Activated CD4-positive, alpha-beta T cell treated with anti-CD3 and anti-CD28 coated beads, Interleukin-2, amount 10 ng/mL, durations not matched to agents 24 days and 14 days (primary cell): ENCODE measurements around the gene PIP4P1. TPM values are rescaled to one million over a fixed set of nuclear protein-coding genes. Genes with fewer than 3 reads are reported as not detected.

ENCODE experiments used
- DNase-seq: peaks from one replicate; pipeline ENCODE4 v3.0.0; 2022
- H3K27ac Mint-ChIP-seq: one replicate; pipeline ENCODE4 v1.8.0; 2022; ENCODE audit warnings: mild to moderate bottlenecking, mixed read lengths
- H3K27me3 Mint-ChIP-seq: one replicate; pipeline ENCODE4 v1.8.0; 2022; ENCODE audit warnings: mixed read lengths
- H3K36me3 Mint-ChIP-seq: one replicate; pipeline ENCODE4 v1.8.0; 2022; ENCODE audit warnings: low read depth, mild to moderate bottlenecking, mixed read lengths
- H3K4me1 Mint-ChIP-seq: one replicate; pipeline ENCODE4 v1.8.0; 2021; ENCODE audit warnings: mixed read lengths
- H3K4me3 Mint-ChIP-seq: one replicate; pipeline ENCODE4 v1.8.0; 2022; ENCODE audit warnings: mild to moderate bottlenecking, moderate library complexity, mixed read lengths
- H3K9me3 Mint-ChIP-seq: one replicate; pipeline ENCODE4 v1.8.0; 2021; ENCODE audit warnings: mixed read lengths
- intact Hi-C: fragments of 100-400 bp; cut with micrococcal nuclease; formaldehyde crosslinking; loops from one replicate; pipeline ENCODE4 v1.15.1; 2023
- total RNA-seq: library from RNA; stranded (reverse); gene quantifications from 2 replicates; pipeline ENCODE4 v1.2.3, GENCODE V29; 2022

Gene PIP4P1
- total RNA-seq, 1 donor from 2014 or later = 29.5 TPM

- Mint-ChIP-seq H3K4me3 (peak overlapping the region; percentile 55), H3K27me3 (no peaks in the 10 kb centered on the region), H3K27ac (peak overlapping the region; percentile 73), H3K4me1 (peaks cover 51% of the 10 kb centered on the region), H3K9me3 (no peaks in the 10 kb centered on the region), H3K36me3 (no peaks in the 10 kb centered on the region)
- intact Hi-C loops = no loop called here
- DNase-seq = peak; percentile 76
These were observed 28.1 kb upstream of the PIP4P1 start for GRCh38 chr14:20489093-20489994.

GRCh38 chr14:20487396-20487725 lies 26.1 kb upstream of the PIP4P1 start:
- no peak overlapping the region for H3K27ac Mint-ChIP-seq
- H3K36me3 Mint-ChIP-seq = no peaks in the 10 kb centered on the region
- intact Hi-C loops = no loop called here
- H3K27me3 Mint-ChIP-seq = no peaks in the 10 kb centered on the region
- no peak for DNase-seq
- H3K4me1 Mint-ChIP-seq = peaks cover 43% of the 10 kb centered on the region
- no peaks in the 10 kb centered on the region for H3K9me3 Mint-ChIP-seq
- H3K4me3 Mint-ChIP-seq = no peak overlapping the region

DNA sequence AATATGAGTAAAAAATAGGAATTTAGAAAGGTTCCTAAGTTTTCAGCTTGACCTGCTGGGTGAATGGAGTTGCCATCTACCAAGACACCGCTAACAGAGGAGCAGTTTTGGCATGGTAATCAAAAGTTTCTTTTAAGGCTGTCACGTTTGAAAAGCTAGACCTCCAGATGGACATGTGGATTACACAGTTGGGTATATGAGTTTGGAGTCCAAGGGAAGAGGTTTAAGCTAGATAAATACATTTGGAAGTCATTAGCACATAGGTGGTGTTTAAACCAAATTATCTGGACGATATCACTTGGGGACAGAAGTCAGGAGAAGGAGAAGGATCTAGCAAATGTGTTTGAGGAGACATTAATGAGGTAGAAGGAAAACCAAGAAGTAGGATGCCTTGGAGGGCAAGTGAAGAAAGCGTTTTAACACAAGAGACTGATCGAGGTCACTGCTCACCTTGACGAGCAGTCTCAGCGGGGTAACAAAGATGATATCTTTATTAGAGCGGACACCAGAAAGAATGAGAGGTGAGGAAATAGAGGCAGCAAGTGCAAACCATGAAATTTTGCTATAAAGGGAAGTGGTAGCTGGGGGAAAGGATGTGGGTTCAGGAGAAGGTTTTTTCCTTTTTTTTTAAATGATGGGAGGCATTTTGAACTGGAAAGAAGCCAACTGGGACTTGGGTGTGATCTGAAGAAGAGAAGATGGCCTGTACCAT lies 25.6 kb upstream of the PIP4P1 start:
- intact Hi-C loops = no loop called here
- peak overlapping the region; percentile 1 for H3K4me3 Mint-ChIP-seq
- H3K9me3 Mint-ChIP-seq = no peaks in the 10 kb centered on the region
- no peaks in the 10 kb centered on the region for H3K36me3 Mint-ChIP-seq
- H3K4me1 Mint-ChIP-seq = peaks cover 41% of the 10 kb centered on the region
- DNase-seq = no peak
- no peaks in the 10 kb centered on the region for H3K27me3 Mint-ChIP-seq
- H3K27ac Mint-ChIP-seq = no peak overlapping the region

GRCh38 chr14:20485900-20486299 lies 24.7 kb upstream of the PIP4P1 start:
- DNase-seq = no peak
- no peaks in the 10 kb centered on the region for H3K9me3 Mint-ChIP-seq
- no peaks in the 10 kb centered on the region for H3K36me3 Mint-ChIP-seq
- H3K4me3 Mint-ChIP-seq = no peak overlapping the region
- peaks cover 35% of the 10 kb centered on the region for H3K4me1 Mint-ChIP-seq
- intact Hi-C loops = no loop called here
- no peak overlapping the region for H3K27ac Mint-ChIP-seq
- no peaks in the 10 kb centered on the region for H3K27me3 Mint-ChIP-seq

- H3K27ac Mint-ChIP-seq = no peak overlapping the region
- no peaks in the 10 kb centered on the region for H3K9me3 Mint-ChIP-seq
- H3K4me3 Mint-ChIP-seq = no peak overlapping the region
- intact Hi-C loops = no loop called here
- no peaks in the 10 kb centered on the region for H3K27me3 Mint-ChIP-seq
- H3K4me1 Mint-ChIP-seq = peaks cover 15% of the 10 kb centered on the region
- DNase-seq = no peak
- H3K36me3 Mint-ChIP-seq = peaks cover 14% of the 10 kb centered on the region
These were observed 21.1 kb upstream of the PIP4P1 start for GRCh38 chr14:20482382-20482781.

DNA sequence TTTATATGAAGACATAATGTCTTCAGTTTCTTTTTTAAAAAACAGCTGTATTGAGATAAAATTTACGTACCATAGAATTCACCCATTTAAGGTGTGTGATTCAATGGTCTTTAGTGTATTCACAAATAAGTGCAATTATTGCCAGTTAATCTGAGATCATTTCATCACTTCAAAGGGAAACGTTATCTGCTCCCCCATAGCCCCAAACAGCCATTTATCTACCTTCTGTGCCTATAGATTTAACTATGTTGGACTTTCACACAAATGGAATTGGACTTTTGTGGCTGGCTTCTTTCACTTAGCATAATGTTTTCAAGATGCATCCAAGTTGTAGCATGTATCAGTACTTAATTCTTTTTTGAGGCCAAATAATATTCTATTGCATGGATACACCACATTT lies 17.7 kb upstream of the PIP4P1 start:
- Mint-ChIP-seq H3K9me3 (no peaks in the 10 kb centered on the region), H3K4me3 (no peak overlapping the region), H3K27me3 (no peaks in the 10 kb centered on the region), H3K4me1 (peaks cover 33% of the 10 kb centered on the region), H3K36me3 (peaks cover 49% of the 10 kb centered on the region), H3K27ac (no peak overlapping the region)
- intact Hi-C loops = no loop called here
- no peak for DNase-seq

GRCh38 chr14:20477211-20477876 lies 16.1 kb upstream of the PIP4P1 start:
- peaks cover 41% of the 10 kb centered on the region for H3K4me1 Mint-ChIP-seq
- peak; percentile 74 for DNase-seq
- intact Hi-C loops = no loop called here
- no peaks in the 10 kb centered on the region for H3K27me3 Mint-ChIP-seq
- peak overlapping the region; percentile 71 for H3K4me3 Mint-ChIP-seq
- peaks cover 62% of the 10 kb centered on the region for H3K36me3 Mint-ChIP-seq
- H3K9me3 Mint-ChIP-seq = no peaks in the 10 kb centered on the region
- peak overlapping the region; percentile 89 for H3K27ac Mint-ChIP-seq

DNA sequence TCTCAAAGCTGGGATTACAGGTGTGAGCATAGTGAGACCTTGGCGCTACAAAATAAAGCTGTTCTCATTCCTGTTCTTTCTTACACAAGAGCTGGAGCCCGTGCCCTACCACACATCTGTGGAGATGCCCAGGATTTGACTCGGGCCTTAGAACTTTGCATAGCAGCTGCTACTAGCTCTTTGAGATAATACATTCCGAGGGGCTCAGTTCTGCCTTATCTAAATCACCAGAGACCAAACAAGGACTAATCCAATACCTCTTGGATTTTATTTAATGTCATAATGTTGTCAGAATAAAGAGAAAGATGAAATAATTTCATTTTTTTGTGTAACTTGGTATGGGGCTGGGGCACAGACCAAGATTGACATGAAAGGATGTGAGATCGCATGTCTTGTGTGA lies 15.5 kb upstream of the PIP4P1 start:
- H3K4me3 Mint-ChIP-seq = peak overlapping the region; percentile 71

GRCh38 chr14:20472536-20473169 lies 11.4 kb upstream of the PIP4P1 start:
- no peak for DNase-seq
- Mint-ChIP-seq H3K36me3 (peaks cover 68% of the 10 kb centered on the region), H3K27ac (peak overlapping the region; percentile 51), H3K4me1 (peaks cover 61% of the 10 kb centered on the region), H3K27me3 (no peaks in the 10 kb centered on the region), H3K9me3 (no peaks in the 10 kb centered on the region), H3K4me3 (peak overlapping the region; percentile 68)
- intact Hi-C loops = no loop called here

More for the DNA sequence above, 15.5 kb upstream of the PIP4P1 start:
- no peaks in the 10 kb centered on the region for H3K27me3 Mint-ChIP-seq
- H3K27ac Mint-ChIP-seq = peak overlapping the region; percentile 89
- H3K9me3 Mint-ChIP-seq = no peaks in the 10 kb centered on the region
- intact Hi-C loops = no loop called here
- peaks cover 68% of the 10 kb centered on the region for H3K36me3 Mint-ChIP-seq
- DNase-seq = no peak
- H3K4me1 Mint-ChIP-seq = peaks cover 47% of the 10 kb centered on the region

DNA sequence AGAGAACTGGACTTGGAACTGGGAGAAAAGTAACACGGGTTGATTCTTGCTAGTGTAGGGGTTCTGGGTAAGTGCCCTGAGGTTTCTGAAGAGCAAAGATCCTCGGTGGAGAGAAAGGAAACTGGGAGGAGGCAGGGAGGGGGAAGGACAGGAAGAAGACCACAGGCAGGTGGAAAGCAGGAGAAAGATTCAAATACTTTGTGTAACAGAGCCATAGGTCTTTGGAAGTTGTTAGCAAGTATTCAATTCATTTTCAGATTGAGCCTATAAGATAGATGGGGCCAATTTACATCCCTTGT lies 9.3 kb upstream of the PIP4P1 start:
- intact Hi-C loops = loop anchor here (1.0 kb wide), 1 partner anchor 139 kb away; no protein-coding TSS in a partner anchor
- peaks cover 45% of the 10 kb centered on the region for H3K4me1 Mint-ChIP-seq
- DNase-seq = peak; percentile 65
- H3K4me3 Mint-ChIP-seq = peak overlapping the region; percentile 95
- no peaks in the 10 kb centered on the region for H3K9me3 Mint-ChIP-seq
- H3K27me3 Mint-ChIP-seq = peaks cover 2% of the 10 kb centered on the region
- H3K36me3 Mint-ChIP-seq = peaks cover 47% of the 10 kb centered on the region
- peak overlapping the region; percentile 100 for H3K27ac Mint-ChIP-seq

- Mint-ChIP-seq H3K36me3 (peaks cover 42% of the 10 kb centered on the region), H3K27me3 (peaks cover 2% of the 10 kb centered on the region), H3K4me3 (peak overlapping the region; percentile 95), H3K9me3 (no peaks in the 10 kb centered on the region), H3K4me1 (peaks cover 40% of the 10 kb centered on the region), H3K27ac (peak overlapping the region; percentile 100)
- intact Hi-C loops = loop anchor here (1.0 to 2.0 kb wide), 6 partner anchors 9 to 213 kb away; partner anchors contain the start of genes APEX1, PARP2 and PIP4P1
- DNase-seq = peak; percentile 82
These were observed 8.8 kb upstream of the PIP4P1 start for GRCh38 chr14:20469890-20470602.

- Mint-ChIP-seq H3K4me1 (peaks cover 36% of the 10 kb centered on the region), H3K27me3 (peaks cover 2% of the 10 kb centered on the region), H3K36me3 (peaks cover 35% of the 10 kb centered on the region), H3K9me3 (no peaks in the 10 kb centered on the region), H3K27ac (peak within 1 kb of the TSS; percentile 100), H3K4me3 (peak within 1 kb of the TSS; percentile 95)
- intact Hi-C loops = loop anchor here (1.0 to 2.0 kb wide), 5 partner anchors 8 to 213 kb away; partner anchors contain the start of genes APEX1, PARP2 and PIP4P1
- DNase-seq = peak; percentile 96
These were observed 8.1 kb upstream of the PIP4P1 start, which contains the start of gene PNP for GRCh38 chr14:20469242-20469889. Gene PNP (plus strand): TSS chr14:20469406. CDS start chr14:20469525, 119 bp downstream.
